NT2/D1 (cell line): ENCODE measurements around the gene CD9.

Experiments
- SUZ12 ChIP-seq: IDR thresholded peaks from 2 replicates; pipeline ENCODE4 v1.6.1; 2011; ENCODE audit not compliant: insufficient read length, insufficient read depth; ENCODE audit errors: extremely low read depth
- YY1 ChIP-seq: IDR thresholded peaks from 2 replicates; pipeline ENCODE4 v1.6.1; 2011; ENCODE audit not compliant: insufficient read length, insufficient read depth
- ZNF274 ChIP-seq: IDR thresholded peaks from 2 replicates; pipeline ENCODE4 v1.6.1; 2011; ENCODE audit warnings: mild to moderate bottlenecking, low read depth, low read length

GRCh38 chr12:6172862-6173261, 27.3 kb upstream of the CD9 start:
- TF ChIP-seq YY1 (no peak), ZNF274 (no peak), SUZ12 (no peak)
